ENCODE measurements around the gene ZNF215.

ZNF215 gene

GRCh38 chr11:6919698-6920097, 6.5 kb upstream of the ZNF215 start:
- Histone ChIP-seq H4K20me1 (ENCODE audit: insufficient read depth, low read length, poor library complexity, severe bottlenecking) (no peaks in the 10 kb centered on the region), H3K4me1 (ENCODE audit: insufficient read depth, low read length, poor library complexity, severe bottlenecking) (no peaks in the 10 kb centered on the region), H3F3A (ENCODE audit: low read depth) (no peaks in the 10 kb centered on the region), H3K79me2 (ENCODE audit: insufficient read depth, low read length) (no peaks in the 10 kb centered on the region), H3K9me2 (replicated peaks; ENCODE audit: low read depth, low read length) (no peaks in the 10 kb centered on the region), H3K9me3 (ENCODE audit: insufficient read depth, low read depth, low read length) (no peaks in the 10 kb centered on the region), H2AFZ (ENCODE audit: low read length) (no peak overlapping the region), H3K4me3 (ENCODE audit: low read length, poor library complexity, severe bottlenecking) (no peak overlapping the region), H3K9ac (ENCODE audit: low read depth, low read length, poor library complexity, severe bottlenecking) (no peak overlapping the region), H3K27me3 (ENCODE audit: insufficient read depth, low read length, poor library complexity, severe bottlenecking) (no peaks in the 10 kb centered on the region), H3K4me2 (ENCODE audit: low read depth, low read length, poor library complexity, severe bottlenecking) (no peak overlapping the region), H3K36me3 (ENCODE audit: insufficient read depth, low read length) (no peaks in the 10 kb centered on the region)
- no peak for TF ChIP-seq CTCF (conservative IDR thresholded peaks at IDR 0.05; ENCODE audit: low read length)
- no peak for TF ChIP-seq EZH2phosphoT487 (IDR thresholded peaks at IDR 0.05; ENCODE audit: borderline replicate concordance)

- Histone ChIP-seq H3K4me3 (ENCODE audit: low read length, poor library complexity, severe bottlenecking) (no peak within 1 kb of the TSS), H3K27me3 (ENCODE audit: insufficient read depth, low read length, poor library complexity, severe bottlenecking) (no peaks in the 10 kb centered on the region), H3K79me2 (ENCODE audit: insufficient read depth, low read length) (no peaks in the 10 kb centered on the region), H3F3A (ENCODE audit: low read depth) (no peaks in the 10 kb centered on the region), H3K4me1 (ENCODE audit: insufficient read depth, low read length, poor library complexity, severe bottlenecking) (no peaks in the 10 kb centered on the region), H3K36me3 (ENCODE audit: insufficient read depth, low read length) (no peaks in the 10 kb centered on the region), H3K9me2 (replicated peaks; ENCODE audit: low read depth, low read length) (no peaks in the 10 kb centered on the region), H3K4me2 (ENCODE audit: low read depth, low read length, poor library complexity, severe bottlenecking) (no peak within 1 kb of the TSS), H3K9me3 (ENCODE audit: insufficient read depth, low read depth, low read length) (no peaks in the 10 kb centered on the region), H3K9ac (ENCODE audit: low read depth, low read length, poor library complexity, severe bottlenecking) (no peak within 1 kb of the TSS), H2AFZ (ENCODE audit: low read length) (no peak within 1 kb of the TSS), H4K20me1 (ENCODE audit: insufficient read depth, low read length, poor library complexity, severe bottlenecking) (no peaks in the 10 kb centered on the region)
- TF ChIP-seq EZH2phosphoT487 (IDR thresholded peaks at IDR 0.05; ENCODE audit: borderline replicate concordance) (no peak), CTCF (conservative IDR thresholded peaks at IDR 0.05; ENCODE audit: low read length) (no peak)
These were observed 5.5 kb upstream of the ZNF215 start, which contains the start of gene OR2D3 for GRCh38 chr11:6920702-6921101. Gene OR2D3 (plus strand): TSS chr11:6921002. CDS start chr11:6921002, 0 bp downstream.

- H3K36me3 ChIP-seq (ENCODE audit: insufficient read depth, low read length) = no peaks in the 10 kb centered on the region
- H3K79me2 ChIP-seq (ENCODE audit: insufficient read depth, low read length) = peaks cover 27% of the 10 kb centered on the region; the same call in 1 of the 2 replicates
- H3K4me2 ChIP-seq (ENCODE audit: low read depth, low read length, poor library complexity, severe bottlenecking) = peak overlapping the region; percentile 68
- no peak overlapping the region for H3K4me3 ChIP-seq (ENCODE audit: low read length, poor library complexity, severe bottlenecking)
- peaks cover 6% of the 10 kb centered on the region for H3K4me1 ChIP-seq (ENCODE audit: insufficient read depth, low read length, poor library complexity, severe bottlenecking)
- no peaks in the 10 kb centered on the region for H3K9me3 ChIP-seq (ENCODE audit: insufficient read depth, low read depth, low read length)
- no peak overlapping the region for H3K9ac ChIP-seq (ENCODE audit: low read depth, low read length, poor library complexity, severe bottlenecking)
- no peaks in the 10 kb centered on the region for H3F3A ChIP-seq (ENCODE audit: low read depth)
- TF ChIP-seq CTCF (conservative IDR thresholded peaks at IDR 0.05; ENCODE audit: low read length) (no peak), EZH2phosphoT487 (IDR thresholded peaks at IDR 0.05; ENCODE audit: borderline replicate concordance) (no peak)
- H3K27me3 ChIP-seq (ENCODE audit: insufficient read depth, low read length, poor library complexity, severe bottlenecking) = no peaks in the 10 kb centered on the region
- H4K20me1 ChIP-seq (ENCODE audit: insufficient read depth, low read length, poor library complexity, severe bottlenecking) = no peaks in the 10 kb centered on the region
- H3K9me2 ChIP-seq (replicated peaks; ENCODE audit: low read depth, low read length) = no peaks in the 10 kb centered on the region
- H2AFZ ChIP-seq (ENCODE audit: low read length) = peak overlapping the region; percentile 96; the same call in 1 of the 2 replicates
These were observed 1.1 kb upstream of the ZNF215 start for GRCh38 chr11:6925007-6925577.

All from Loucy (cell line).